H1 (cell line): ENCODE results near the gene MAPKAP1. TPM values are rescaled to one million over a fixed set of nuclear protein-coding genes. Genes with fewer than 3 reads are reported as not detected.

Experiments
- KDM5A ChIP-seq: fragments of 200-600 bp; IDR thresholded peaks from 2 replicates; pipeline ENCODE4 v1.7.1; 2012; ENCODE audit warnings: mild to moderate bottlenecking, low read length, inconsistent platforms, mixed read lengths
- polyA plus RNA-seq, 7 experiments: library from polyadenylated mRNA; depleted of rRNA in 3 of 7; stranded (reverse) in 5 of 7; unstranded in 2 of 7; fragments of >200 nt in 5 of 7; fragments of 200-250 nt in 2 of 7; gene quantifications; 1 replicate in 5 of 7; 2 replicates in 1 of 7; 4 replicates in 1 of 7; pipeline versions ENCODE4 v1.2.1 to v1.2.3, GENCODE V29; 2011 to 2013; ENCODE audit warnings: missing spikeins in 2 of 7, mixed read lengths in 2 of 7
- total RNA-seq: library from RNA; stranded (reverse); fragmentation: NEBNext Ultra II Directional; extraction: Animal tissue kit (Norgen Biotek cat#: 25700); gene quantifications from 2 replicates; pipeline ENCODE4 v1.2.1, GENCODE V29; 2021

MAPKAP1 gene
- total and polyA plus RNA-seq, 2 of the 8 experiments (the other 6 are each of a cell fraction or from before 2014, with no cell fraction given), result 79.2 to 140 TPM

DNA sequence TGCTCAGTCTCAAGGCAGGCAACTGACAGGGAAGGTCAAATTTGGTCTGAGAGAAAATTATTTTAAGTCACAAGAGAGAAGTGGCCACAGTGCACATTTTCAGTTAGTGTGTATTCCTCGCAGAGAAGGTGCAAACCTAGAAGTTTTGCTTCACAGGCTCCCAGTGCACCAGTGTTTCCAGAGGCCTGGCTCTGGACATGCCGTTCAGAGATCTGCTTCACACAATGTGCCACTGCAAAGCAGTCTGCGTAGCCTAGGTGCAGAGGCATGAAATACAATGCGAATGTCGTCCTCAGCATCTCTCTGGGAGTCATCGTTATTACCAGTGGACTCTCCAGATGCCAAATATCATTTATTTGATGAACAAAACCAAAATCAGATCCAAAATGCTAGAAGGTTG is 147.8 kb downstream of the MAPKAP1 start (continued):
- TF ChIP-seq KDM5A, result no peak
